IMR-90 (cell line): Measurements from ENCODE around the gene ZNF426. TPM values are rescaled to one million over a fixed set of nuclear protein-coding genes. Genes with fewer than 3 reads are reported as not detected.

Experiments used
- ATAC-seq: fragments of 200-7000 bp; cut with Tn5 transposase; 2 replicates; pipeline ENCODE4 v1.9.1; 2020; ENCODE audit warnings: low read depth, mild to moderate bottlenecking, moderate library complexity
- BruUV-seq: library from RNA; stranded (reverse); fragments of 400-500 nt; replicated peaks from 2 replicates; lab custom pipeline; 2021; lab: Mats Ljungman, UMichigan
- CTCF ChIA-PET: fragments of 300-600 bp; formaldehyde crosslinking; extraction: SDS; loops from one replicate; lab custom pipeline; 2021; ENCODE audit warnings: antibody characterized with exemption; lab: Yijun Ruan, JAX
- POLR2A ChIA-PET: fragments of 300-600 bp; sonication (Branson Sonifier 250); formaldehyde crosslinking; loops from one replicate; lab custom pipeline; 2022; ENCODE audit warnings: antibody characterized with exemption; ENCODE audit not compliant: unreplicated experiment; lab: Charles Lee
- DNase-seq: peaks from one replicate; pipeline ENCODE4 v3.0.0; 2013
- H2AFZ ChIP-seq: replicated peaks from 2 replicates; pipeline ENCODE3; 2013; ENCODE audit warnings: low read length, mild to moderate bottlenecking; ENCODE audit not compliant: poor library complexity
- H2AK5ac ChIP-seq: 2 replicates; pipeline ENCODE4 v1.6.1; 2013; ENCODE audit warnings: low read depth, low read length, inconsistent platforms
- H2AK9ac ChIP-seq: replicated peaks from 2 replicates; pipeline ENCODE3; 2013; ENCODE audit warnings: mild to moderate bottlenecking, low read depth, low read length, moderate library complexity; ENCODE audit not compliant: poor library complexity
- H2BK120ac ChIP-seq: 2 replicates; pipeline ENCODE4 v1.6.1; 2013; ENCODE audit warnings: low read depth, low read length, inconsistent platforms
- H2BK15ac ChIP-seq: 3 replicates; pipeline ENCODE4 v1.6.1; 2013; ENCODE audit warnings: low read depth, low read length, inconsistent platforms
- H2BK20ac ChIP-seq: 2 replicates; pipeline ENCODE4 v1.6.1; 2013; ENCODE audit warnings: low read depth, mild to moderate bottlenecking, inconsistent platforms, low read length, moderate library complexity
- H2BK5ac ChIP-seq: 2 replicates; pipeline ENCODE4 v1.6.1; 2013; ENCODE audit warnings: mild to moderate bottlenecking, low read depth, low read length, inconsistent platforms; ENCODE audit not compliant: poor library complexity, severe bottlenecking
- H3K14ac ChIP-seq: replicated peaks from 2 replicates; pipeline ENCODE4 v1.6.1; 2013; ENCODE audit warnings: low read depth, low read length, inconsistent platforms
- H3K18ac ChIP-seq: 2 replicates; pipeline ENCODE4 v1.6.1; 2013; ENCODE audit warnings: low read depth, low read length, control low read depth
- H3K23ac ChIP-seq: 2 replicates; pipeline ENCODE4 v1.6.1; 2013; ENCODE audit warnings: low read depth, low read length, inconsistent platforms
- H3K27ac ChIP-seq: 2 replicates; pipeline ENCODE4 v1.5.1; 2013; ENCODE audit warnings: mild to moderate bottlenecking, control low read depth, low read length; ENCODE audit not compliant: insufficient read depth
- H3K27me3 ChIP-seq: 2 replicates; pipeline ENCODE4 v1.6.1; 2013; ENCODE audit warnings: low read length; ENCODE audit not compliant: control insufficient read depth, insufficient read depth
- H3K36me3 ChIP-seq: 2 replicates; pipeline ENCODE4 v1.6.1; 2013; ENCODE audit warnings: low read length, mixed read lengths; ENCODE audit not compliant: control insufficient read depth, insufficient read depth
- H3K4ac ChIP-seq: 2 replicates; pipeline ENCODE4 v1.6.1; 2013; ENCODE audit warnings: low read depth, low read length, inconsistent platforms
- H3K4me1 ChIP-seq: 2 replicates; pipeline ENCODE4 v1.6.1; 2013; ENCODE audit warnings: low read length, mixed read lengths; ENCODE audit not compliant: control insufficient read depth, insufficient read depth
- H3K4me2 ChIP-seq: 2 replicates; pipeline ENCODE4 v1.6.1; 2013; ENCODE audit warnings: low read depth, mild to moderate bottlenecking, control low read depth, low read length, moderate library complexity
- H3K4me3 ChIP-seq: 2 replicates; pipeline ENCODE4 v1.5.1; 2013; ENCODE audit warnings: low read depth, mild to moderate bottlenecking, control low read depth, low read length, moderate library complexity; ENCODE audit not compliant: insufficient read depth
- H3K56ac ChIP-seq: 2 replicates; pipeline ENCODE4 v1.6.1; 2013; ENCODE audit warnings: low read length, inconsistent platforms; ENCODE audit not compliant: insufficient read depth; ENCODE audit errors: extremely low read depth
- H3K79me1 ChIP-seq, 2 experiments: 2 replicates each; pipeline ENCODE4 v1.6.1; 2013; ENCODE audit warnings: low read length in 2 of 2, inconsistent platforms in 1 of 2, low read depth in 1 of 2
- H3K9ac ChIP-seq: 2 replicates; pipeline ENCODE4 v1.6.1; 2013; ENCODE audit warnings: low read depth, low read length, control low read depth
- H3K9me1 ChIP-seq: 2 replicates; pipeline ENCODE4 v1.6.1; 2013; ENCODE audit warnings: low read length, inconsistent platforms; ENCODE audit not compliant: insufficient read depth
- H3K9me3 ChIP-seq: 2 replicates; pipeline ENCODE4 v1.6.1; 2013; ENCODE audit warnings: low read length; ENCODE audit not compliant: control insufficient read depth, insufficient read depth
- H4K20me1 ChIP-seq: 2 replicates; pipeline ENCODE4 v1.6.1; 2013; ENCODE audit warnings: low read length, inconsistent platforms; ENCODE audit not compliant: insufficient read depth
- H4K5ac ChIP-seq: 2 replicates; pipeline ENCODE4 v1.6.1; 2013; ENCODE audit warnings: mild to moderate bottlenecking, low read depth, low read length, control low read depth
- H4K8ac ChIP-seq, 2 experiments: 2 replicates each; pipeline ENCODE4 v1.6.1; 2013; ENCODE audit warnings: low read depth in 2 of 2, low read length in 2 of 2, control low read depth in 1 of 2, inconsistent platforms in 1 of 2
- H4K91ac ChIP-seq: 2 replicates; pipeline ENCODE4 v1.6.1; 2013; ENCODE audit warnings: low read depth, low read length, inconsistent platforms; ENCODE audit not compliant: insufficient read depth
- CEBPB ChIP-seq: IDR thresholded peaks from 2 replicates; pipeline ENCODE4 v1.6.1; 2012; ENCODE audit warnings: low read depth, low read length, improper control_type of control experiment
- FOS ChIP-seq: fragments of 150-350 bp; IDR thresholded peaks from 2 replicates; pipeline ENCODE4 v1.6.1; 2016; ENCODE audit warnings: low read depth, low read length
- MAZ ChIP-seq: IDR thresholded peaks from 2 replicates; pipeline ENCODE4 v1.6.1; 2012; ENCODE audit warnings: low read depth, mild to moderate bottlenecking, low read length, improper control_type of control experiment, moderate library complexity, borderline replicate concordance
- NFE2L2 ChIP-seq: fragments of 150-350 bp; IDR thresholded peaks from 2 replicates; pipeline ENCODE4 v1.6.1; 2016; ENCODE audit warnings: low read depth, mild to moderate bottlenecking, low read length
- POLR2A ChIP-seq: IDR thresholded peaks from 2 replicates; pipeline ENCODE4 v1.6.1; 2012; ENCODE audit warnings: mild to moderate bottlenecking, low read depth, low read length
- RAD21 ChIP-seq: IDR thresholded peaks from 2 replicates; pipeline ENCODE4 v1.6.1; 2012; ENCODE audit warnings: low read length, improper control_type of control experiment
- RFX5 ChIP-seq: IDR thresholded peaks from 2 replicates; pipeline ENCODE4 v1.8.0; 2012; ENCODE audit warnings: low read depth, mild to moderate bottlenecking, low read length, moderate library complexity
- WGBS, 2 experiments: methylation state at CpG; one replicate each; pipeline versions ENCODE4 v1.1.5 to v1.1.7; 2013; ENCODE audit warnings: missing lambda C conversion rate in 2 of 2; ENCODE audit not compliant: insufficient read length in 1 of 2; ENCODE audit errors: extremely low coverage in 2 of 2; 5-methylcytosine and 5-hydroxymethylcytosine counted together
- dilution Hi-C: fragments of 300-500 bp; cut with HindIII; formaldehyde crosslinking; loops from one replicate; pipeline ENCODE4 v1.14.3; 2018; ENCODE audit warnings: low sequenced_read_pairs; ENCODE audit not compliant: unreplicated experiment
- in situ Hi-C: fragments of 300-500 bp; cut with MboI; formaldehyde crosslinking; loops from 3 replicates; pipeline ENCODE4 v1.14.3; 2019; ENCODE audit warnings: low sequenced_read_pairs, inconsistent platforms, mixed read lengths
- intact Hi-C: fragments of 100-400 bp; cut with micrococcal nuclease; formaldehyde crosslinking; loops from 2 replicates; pipeline ENCODE4 v1.10.0; 2022
- polyA plus RNA-seq, 3 experiments: library from polyadenylated mRNA; depleted of rRNA; stranded (reverse); fragments of >200 nt; gene quantifications; 2 replicates each; pipeline ENCODE4 v1.2.3, GENCODE V29; 2012; ENCODE audit warnings: low replicate concordance in 1 of 3
- total RNA-seq: library from RNA; depleted of rRNA; stranded (reverse); fragments of >200 nt; gene quantifications from 2 replicates; pipeline ENCODE4 v1.2.3, GENCODE V29; 2012
- TF ChIP-seq, protein P1 (sequence below): conservative IDR thresholded peaks from 2 replicates; pipeline ENCODE4 v1.5.1; 2012; ENCODE audit warnings: mild to moderate bottlenecking, low read depth, low read length, improper control_type of control experiment

The ZNF426 gene
- total and polyA plus RNA-seq, 2 of the 4 experiments (the other 2 are of a cell fraction), result 4.4 to 30.1 TPM

DNA sequence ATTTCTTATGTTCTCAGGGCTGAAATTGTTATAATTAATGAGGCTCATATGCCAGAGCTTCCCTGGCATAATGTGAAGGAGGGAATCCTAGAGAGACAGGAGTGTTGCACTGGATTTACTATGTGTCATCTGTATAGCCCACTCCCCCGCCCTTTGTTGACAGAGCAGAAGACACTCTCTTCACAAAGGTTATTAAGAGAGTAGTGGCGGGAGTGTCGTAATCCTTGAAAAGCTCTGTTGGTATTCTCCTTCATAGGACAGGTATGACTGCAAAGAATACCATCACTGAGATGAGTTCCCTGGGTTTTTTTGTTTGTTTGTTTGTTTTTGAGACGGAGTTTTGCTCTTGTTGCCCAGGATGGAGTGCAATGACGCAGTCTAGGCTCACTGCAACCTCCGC is 31.8 kb upstream of the ZNF426 start:
- no TSS peak for BruUV-seq
- CTCF ChIA-PET, result no interaction called here

More for the DNA sequence above, 31.8 kb upstream of the ZNF426 start:
- Histone ChIP-seq H4K20me1 (peaks cover 36% of the 10 kb centered on the region), H4K5ac (no peak overlapping the region), H2AK5ac (no peak overlapping the region), H3K4ac (no peak overlapping the region), H3K56ac (no peak overlapping the region), H3K9me1 (no peaks in the 10 kb centered on the region), H2AFZ (no peak overlapping the region), H2BK5ac (no peak overlapping the region), H3K79me1 (peaks cover 16 to 18% of the 10 kb centered on the region in 2 experiments), H4K8ac (no peak overlapping the region), H2BK120ac (no peak overlapping the region), H3K4me2 (no peak overlapping the region), H3K4me1 (no peaks in the 10 kb centered on the region), H3K23ac (no peak overlapping the region), H2BK20ac (no peak overlapping the region), H3K14ac (no peak overlapping the region), H4K91ac (no peak overlapping the region), H3K9ac (no peak overlapping the region), H2AK9ac (no peak overlapping the region), H2BK15ac (no peak overlapping the region), H3K27ac (no peak overlapping the region), H3K36me3 (peaks cover 40% of the 10 kb centered on the region), H3K9me3 (peaks cover 76% of the 10 kb centered on the region), H3K4me3 (no peak overlapping the region), H3K27me3 (no peaks in the 10 kb centered on the region), H3K18ac (no peak overlapping the region)
- dilution Hi-C loops (no loop called here), intact Hi-C loops (no loop called here), in situ Hi-C loops (no loop called here)
- WGBS, 2 experiments, result no CpG with 5 or more reads among the region's 6 CpGs
- POLR2A ChIA-PET, result no interaction called here
- DNase-seq (no peak), ATAC-seq (no peak)
- TF ChIP-seq, protein P1, sequence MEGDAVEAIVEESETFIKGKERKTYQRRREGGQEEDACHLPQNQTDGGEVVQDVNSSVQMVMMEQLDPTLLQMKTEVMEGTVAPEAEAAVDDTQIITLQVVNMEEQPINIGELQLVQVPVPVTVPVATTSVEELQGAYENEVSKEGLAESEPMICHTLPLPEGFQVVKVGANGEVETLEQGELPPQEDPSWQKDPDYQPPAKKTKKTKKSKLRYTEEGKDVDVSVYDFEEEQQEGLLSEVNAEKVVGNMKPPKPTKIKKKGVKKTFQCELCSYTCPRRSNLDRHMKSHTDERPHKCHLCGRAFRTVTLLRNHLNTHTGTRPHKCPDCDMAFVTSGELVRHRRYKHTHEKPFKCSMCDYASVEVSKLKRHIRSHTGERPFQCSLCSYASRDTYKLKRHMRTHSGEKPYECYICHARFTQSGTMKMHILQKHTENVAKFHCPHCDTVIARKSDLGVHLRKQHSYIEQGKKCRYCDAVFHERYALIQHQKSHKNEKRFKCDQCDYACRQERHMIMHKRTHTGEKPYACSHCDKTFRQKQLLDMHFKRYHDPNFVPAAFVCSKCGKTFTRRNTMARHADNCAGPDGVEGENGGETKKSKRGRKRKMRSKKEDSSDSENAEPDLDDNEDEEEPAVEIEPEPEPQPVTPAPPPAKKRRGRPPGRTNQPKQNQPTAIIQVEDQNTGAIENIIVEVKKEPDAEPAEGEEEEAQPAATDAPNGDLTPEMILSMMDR, result no peak
- TF ChIP-seq MAZ, result no peak
- no peak for TF ChIP-seq RAD21
- TF ChIP-seq CEBPB, result no peak
- no peak for TF ChIP-seq POLR2A
- TF ChIP-seq FOS, result no peak
- no peak for TF ChIP-seq NFE2L2
- TF ChIP-seq RFX5, result no peak
